Keratinocyte (primary cell): Measurements from ENCODE around the gene HLA-DRB1. TPM values are rescaled to one million over a fixed set of nuclear protein-coding genes. Genes with fewer than 3 reads are reported as not detected.

Source experiments
- DNase-seq: peaks from one replicate; pipeline ENCODE4 v3.0.0-alpha.2; 2011; ENCODE audit warnings: low read depth, missing footprints, low spot score
- FAIRE-seq: peaks from 2 replicates; lab custom pipeline; 2011; peaks lifted over from hg19 to GRCh38; lab: Jason Lieb, UNC
- H2AFZ ChIP-seq: 2 replicates; pipeline ENCODE4 v1.6.0; 2012; ENCODE audit warnings: low read length, control low read depth, inconsistent platforms; ENCODE audit not compliant: control insufficient read depth
- H3K27ac ChIP-seq: 2 replicates; pipeline ENCODE4 v1.5.1; 2011; ENCODE audit warnings: low read length; ENCODE audit not compliant: control insufficient read depth, insufficient read depth
- H3K27me3 ChIP-seq: 3 replicates; pipeline ENCODE4 v1.6.0; 2011; ENCODE audit warnings: low read length; ENCODE audit not compliant: control insufficient read depth, insufficient read depth; ENCODE audit errors: extremely low read depth
- H3K36me3 ChIP-seq, 2 experiments: 2 replicates in 1 of 2; 3 replicates in 1 of 2; pipeline ENCODE4 v1.5.1; 2011; ENCODE audit warnings: low read length in 2 of 2, mild to moderate bottlenecking in 1 of 2; ENCODE audit not compliant: control insufficient read depth in 2 of 2, insufficient read depth in 2 of 2; ENCODE audit errors: extremely low read depth in 1 of 2
- H3K4me1 ChIP-seq: 3 replicates; pipeline ENCODE4 v1.5.1; 2011; ENCODE audit warnings: low read length; ENCODE audit not compliant: control insufficient read depth, insufficient read depth; ENCODE audit errors: extremely low read depth
- H3K4me2 ChIP-seq: 3 replicates; pipeline ENCODE4 v1.6.0; 2011; ENCODE audit warnings: low read depth, low read length; ENCODE audit not compliant: control insufficient read depth, insufficient read depth; ENCODE audit errors: extremely low read depth
- H3K4me3 ChIP-seq, 3 experiments: fragments of 200-600 bp in 1 of 3; sonication (generic) in 1 of 3; 2 replicates in 2 of 3; 3 replicates in 1 of 3; pipeline ENCODE4 v1.5.1; 2011 to 2016; ENCODE audit warnings: low read length in 3 of 3, mild to moderate bottlenecking in 3 of 3, control low read depth in 2 of 3, inconsistent platforms in 1 of 3, low read depth in 1 of 3, mixed read lengths in 1 of 3, mixed run types in 1 of 3, moderate library complexity in 1 of 3; ENCODE audit not compliant: control insufficient read depth in 2 of 3, insufficient read depth in 2 of 3; ENCODE audit errors: extremely low read depth in 1 of 3
- H3K79me2 ChIP-seq: 2 replicates; pipeline ENCODE4 v1.6.0; 2012; ENCODE audit warnings: low read length; ENCODE audit not compliant: control insufficient read depth, insufficient read depth
- H3K9ac ChIP-seq: 3 replicates; pipeline ENCODE4 v1.6.0; 2011; ENCODE audit warnings: low read length; ENCODE audit not compliant: control insufficient read depth, insufficient read depth; ENCODE audit errors: extremely low read depth
- H3K9me1 ChIP-seq: 3 replicates; pipeline ENCODE4 v1.6.0; 2011; ENCODE audit warnings: low read length; ENCODE audit not compliant: control insufficient read depth, insufficient read depth; ENCODE audit errors: extremely low read depth
- H3K9me3 ChIP-seq: 2 replicates; pipeline ENCODE4 v1.5.1; 2012; ENCODE audit warnings: low read depth, low read length; ENCODE audit not compliant: control insufficient read depth
- H4K20me1 ChIP-seq: 3 replicates; pipeline ENCODE4 v1.6.0; 2011; ENCODE audit warnings: low read length; ENCODE audit not compliant: control insufficient read depth, insufficient read depth; ENCODE audit errors: extremely low read depth
- EZH2 ChIP-seq: IDR thresholded peaks from one replicate; pipeline ENCODE4 v1.6.1; 2012; ENCODE audit warnings: inconsistent platforms, mild to moderate bottlenecking, low read length, moderate library complexity
- dilution Hi-C: fragments of 300-500 bp; cut with MboI; formaldehyde crosslinking; loops from one replicate; pipeline ENCODE4 v1.7.0; 2020; ENCODE audit warnings: low sequenced_read_pairs; ENCODE audit not compliant: extremely low pct_ligation_motif_present
- polyA plus RNA-seq, 5 experiments: library from polyadenylated mRNA; depleted of rRNA in 3 of 5; stranded (reverse) in 3 of 5; stranded (forward) in 1 of 5; unstranded in 1 of 5; fragments of >200 nt; gene quantifications; 1 replicate in 1 of 5; 2 replicates in 3 of 5; 3 replicates in 1 of 5; pipeline versions ENCODE4 v1.2.1 to v1.2.3, GENCODE V29; 2011 to 2012; ENCODE audit warnings: missing spikeins in 2 of 5, low read depth in 1 of 5, low replicate concordance in 1 of 5
- TF ChIP-seq, protein P1 (sequence below), 3 experiments: IDR thresholded peaks in 1 of 3; conservative IDR thresholded peaks in 1 of 3; optimal IDR thresholded peaks in 1 of 3; 2 replicates in 2 of 3; 3 replicates in 1 of 3; pipeline versions ENCODE3 to v1.5.1; 2011; ENCODE audit warnings: low read length in 3 of 3, mild to moderate bottlenecking in 3 of 3, moderate library complexity in 2 of 3, control low read depth in 1 of 3, inconsistent platforms in 1 of 3; ENCODE audit not compliant: insufficient read depth in 2 of 3; ENCODE audit errors: extremely low read depth in 1 of 3

HLA-DRB1 gene
- polyA plus RNA-seq, 1 donor (not counting 4 experiments of a cell fraction or from before 2014, with no cell fraction given) = 0.12 TPM

DNA sequence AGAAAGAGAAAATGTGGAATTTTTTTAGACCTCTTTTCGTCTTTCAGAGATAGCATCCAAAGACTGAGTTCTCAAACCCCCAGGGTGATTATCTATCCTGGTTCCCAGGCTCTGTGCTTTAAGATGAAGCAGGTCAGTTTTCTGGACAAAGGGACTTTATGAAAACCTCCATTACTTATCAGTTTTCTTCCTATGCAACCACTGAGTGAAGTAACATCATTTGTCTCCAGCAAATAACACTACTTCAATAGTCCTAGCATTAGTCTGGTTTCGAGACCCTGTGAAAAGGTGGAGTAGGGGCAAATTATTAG lies 18.3 kb upstream of the HLA-DRB1 start:
- Histone ChIP-seq H3K9ac (no peak overlapping the region), H3K27ac (no peak overlapping the region), H2AFZ (no peak overlapping the region), H4K20me1 (no peaks in the 10 kb centered on the region), H3K9me3 (no peaks in the 10 kb centered on the region), H3K4me2 (no peak overlapping the region), H3K27me3 (no peaks in the 10 kb centered on the region), H3K36me3 (no peaks in the 10 kb centered on the region), H3K79me2 (no peaks in the 10 kb centered on the region), H3K4me3 (no peak overlapping the region), H3K4me1 (no peaks in the 10 kb centered on the region), H3K9me1 (no peaks in the 10 kb centered on the region)
- TF ChIP-seq, protein P1, sequence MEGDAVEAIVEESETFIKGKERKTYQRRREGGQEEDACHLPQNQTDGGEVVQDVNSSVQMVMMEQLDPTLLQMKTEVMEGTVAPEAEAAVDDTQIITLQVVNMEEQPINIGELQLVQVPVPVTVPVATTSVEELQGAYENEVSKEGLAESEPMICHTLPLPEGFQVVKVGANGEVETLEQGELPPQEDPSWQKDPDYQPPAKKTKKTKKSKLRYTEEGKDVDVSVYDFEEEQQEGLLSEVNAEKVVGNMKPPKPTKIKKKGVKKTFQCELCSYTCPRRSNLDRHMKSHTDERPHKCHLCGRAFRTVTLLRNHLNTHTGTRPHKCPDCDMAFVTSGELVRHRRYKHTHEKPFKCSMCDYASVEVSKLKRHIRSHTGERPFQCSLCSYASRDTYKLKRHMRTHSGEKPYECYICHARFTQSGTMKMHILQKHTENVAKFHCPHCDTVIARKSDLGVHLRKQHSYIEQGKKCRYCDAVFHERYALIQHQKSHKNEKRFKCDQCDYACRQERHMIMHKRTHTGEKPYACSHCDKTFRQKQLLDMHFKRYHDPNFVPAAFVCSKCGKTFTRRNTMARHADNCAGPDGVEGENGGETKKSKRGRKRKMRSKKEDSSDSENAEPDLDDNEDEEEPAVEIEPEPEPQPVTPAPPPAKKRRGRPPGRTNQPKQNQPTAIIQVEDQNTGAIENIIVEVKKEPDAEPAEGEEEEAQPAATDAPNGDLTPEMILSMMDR (optimal IDR thresholded peaks at IDR 0.05 in 1 of 3, IDR thresholded peaks at IDR 0.05 in 1 of 3, conservative IDR thresholded peaks at IDR 0.05 in 1 of 3; ENCODE audit: extremely low read depth in 1 of 3, insufficient read depth in 2 of 3, low read length in 3 of 3) = no peak
- TF ChIP-seq EZH2 = no peak
- FAIRE-seq = no peak
- dilution Hi-C loops = no loop called here
- no peak for DNase-seq

DNA sequence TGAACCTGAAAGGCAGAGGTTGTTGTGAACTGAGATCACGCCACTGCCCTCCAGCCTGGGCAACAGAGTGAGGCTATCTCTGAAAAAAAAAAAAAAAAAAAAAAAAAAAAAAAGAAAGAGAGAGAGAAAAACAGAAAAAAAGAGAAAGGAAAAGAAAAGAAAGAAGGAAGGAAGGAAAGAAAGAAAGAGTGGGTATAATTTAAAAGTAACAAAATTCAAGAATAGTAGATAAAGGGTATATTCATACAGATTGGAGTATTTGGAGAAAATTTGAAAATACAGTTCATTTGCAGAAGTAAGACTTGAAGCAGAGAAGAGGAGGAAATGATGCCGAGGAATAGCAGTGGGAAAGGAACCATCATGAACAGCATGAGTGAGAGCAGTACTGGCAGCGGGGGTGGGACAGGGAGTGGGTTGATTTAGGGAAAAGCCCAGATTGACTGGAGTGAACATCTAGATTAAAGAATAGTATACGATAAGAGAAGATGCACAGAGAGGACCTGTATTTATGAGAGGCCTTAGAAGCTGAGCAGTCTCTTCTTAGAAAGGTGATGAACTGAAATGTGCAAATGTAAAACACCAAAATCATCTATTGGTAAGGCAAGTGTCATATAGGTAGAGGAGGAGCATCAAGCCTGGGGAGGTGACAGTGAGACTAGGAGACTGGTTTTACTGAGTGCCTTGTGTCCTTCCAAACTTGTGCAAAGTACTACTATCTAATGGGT lies 17.8 kb upstream of the HLA-DRB1 start:
- Histone ChIP-seq H3K9me3 (no peaks in the 10 kb centered on the region), H3K79me2 (no peaks in the 10 kb centered on the region), H3K9me1 (no peaks in the 10 kb centered on the region), H3K4me3 (no peak overlapping the region), H3K9ac (no peak overlapping the region), H4K20me1 (no peaks in the 10 kb centered on the region), H3K27ac (no peak overlapping the region), H3K4me1 (no peaks in the 10 kb centered on the region), H3K4me2 (no peak overlapping the region), H2AFZ (no peak overlapping the region), H3K36me3 (no peaks in the 10 kb centered on the region), H3K27me3 (no peaks in the 10 kb centered on the region)
- dilution Hi-C loops = no loop called here
- TF ChIP-seq, protein P1 (optimal IDR thresholded peaks at IDR 0.05 in 1 of 3, IDR thresholded peaks at IDR 0.05 in 1 of 3, conservative IDR thresholded peaks at IDR 0.05 in 1 of 3; ENCODE audit: extremely low read depth in 1 of 3, insufficient read depth in 2 of 3, low read length in 3 of 3) = no peak
- TF ChIP-seq EZH2 = no peak
- no peak for DNase-seq
- no peak for FAIRE-seq
